WERI-Rb-1 (cell line): ENCODE data around the gene SHISAL2A.

Experiments used
- DNase-seq: peaks from one replicate; pipeline ENCODE4 v3.0.0-alpha.2; 2020
- H3K27ac ChIP-seq: fragments of 250-450 bp; sonication (Bioruptor Pico); 2 replicates; pipeline ENCODE4 v1.5.1; 2020; ENCODE audit warnings: mild to moderate bottlenecking, moderate library complexity
- H3K27me3 ChIP-seq: fragments of 250-450 bp; sonication (Bioruptor Pico); 2 replicates; pipeline ENCODE4 v1.5.1; 2021; ENCODE audit warnings: mild to moderate bottlenecking, low read depth, moderate library complexity; ENCODE audit not compliant: insufficient read depth, severe bottlenecking
- H3K36me3 ChIP-seq: fragments of 250-450 bp; sonication (Bioruptor Pico); 2 replicates; pipeline ENCODE4 v1.5.1; 2020; ENCODE audit warnings: mild to moderate bottlenecking, moderate library complexity
- H3K4me3 ChIP-seq: 2 replicates; pipeline ENCODE4 v1.5.1; 2011; ENCODE audit warnings: low read depth, mild to moderate bottlenecking, control low read depth, low read length
- H3K9me3 ChIP-seq: fragments of 250-450 bp; sonication (Bioruptor Pico); 2 replicates; pipeline ENCODE4 v1.5.1; 2021; ENCODE audit warnings: mild to moderate bottlenecking, moderate library complexity; ENCODE audit not compliant: severe bottlenecking
- TF ChIP-seq, protein P1 (sequence below): IDR thresholded peaks from 2 replicates; pipeline ENCODE4 v1.5.1; 2011; ENCODE audit warnings: low read depth, mild to moderate bottlenecking, control low read depth, inconsistent platforms, low read length

SHISAL2A gene

DNA sequence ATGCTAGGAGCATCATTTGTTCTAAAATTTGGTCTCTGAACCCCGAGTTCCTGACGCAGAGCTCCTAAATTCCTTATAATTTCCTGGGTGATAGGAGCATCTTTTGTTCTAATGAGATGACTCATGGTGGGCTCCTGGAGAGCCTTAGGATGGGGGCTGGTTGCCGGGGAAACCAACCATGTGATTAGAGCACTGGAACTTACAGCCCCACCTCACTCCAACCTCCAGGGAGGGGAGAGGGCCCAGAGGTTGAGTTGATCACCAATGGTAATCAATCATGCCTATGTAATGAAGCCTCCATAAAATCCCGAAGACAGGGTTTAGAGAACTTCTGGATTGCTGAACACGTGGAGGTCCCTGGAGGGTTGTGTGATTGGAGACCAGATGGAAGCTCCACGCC lies 7.7 kb downstream of the SHISAL2A start:
- no peaks in the 10 kb centered on the region for H3K36me3 ChIP-seq
- TF ChIP-seq, protein P1, sequence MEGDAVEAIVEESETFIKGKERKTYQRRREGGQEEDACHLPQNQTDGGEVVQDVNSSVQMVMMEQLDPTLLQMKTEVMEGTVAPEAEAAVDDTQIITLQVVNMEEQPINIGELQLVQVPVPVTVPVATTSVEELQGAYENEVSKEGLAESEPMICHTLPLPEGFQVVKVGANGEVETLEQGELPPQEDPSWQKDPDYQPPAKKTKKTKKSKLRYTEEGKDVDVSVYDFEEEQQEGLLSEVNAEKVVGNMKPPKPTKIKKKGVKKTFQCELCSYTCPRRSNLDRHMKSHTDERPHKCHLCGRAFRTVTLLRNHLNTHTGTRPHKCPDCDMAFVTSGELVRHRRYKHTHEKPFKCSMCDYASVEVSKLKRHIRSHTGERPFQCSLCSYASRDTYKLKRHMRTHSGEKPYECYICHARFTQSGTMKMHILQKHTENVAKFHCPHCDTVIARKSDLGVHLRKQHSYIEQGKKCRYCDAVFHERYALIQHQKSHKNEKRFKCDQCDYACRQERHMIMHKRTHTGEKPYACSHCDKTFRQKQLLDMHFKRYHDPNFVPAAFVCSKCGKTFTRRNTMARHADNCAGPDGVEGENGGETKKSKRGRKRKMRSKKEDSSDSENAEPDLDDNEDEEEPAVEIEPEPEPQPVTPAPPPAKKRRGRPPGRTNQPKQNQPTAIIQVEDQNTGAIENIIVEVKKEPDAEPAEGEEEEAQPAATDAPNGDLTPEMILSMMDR: no peak
- H3K27ac ChIP-seq: no peak overlapping the region
- H3K9me3 ChIP-seq: no peaks in the 10 kb centered on the region
- no peak for DNase-seq
- H3K27me3 ChIP-seq: no peaks in the 10 kb centered on the region
- H3K4me3 ChIP-seq: no peak overlapping the region

DNA sequence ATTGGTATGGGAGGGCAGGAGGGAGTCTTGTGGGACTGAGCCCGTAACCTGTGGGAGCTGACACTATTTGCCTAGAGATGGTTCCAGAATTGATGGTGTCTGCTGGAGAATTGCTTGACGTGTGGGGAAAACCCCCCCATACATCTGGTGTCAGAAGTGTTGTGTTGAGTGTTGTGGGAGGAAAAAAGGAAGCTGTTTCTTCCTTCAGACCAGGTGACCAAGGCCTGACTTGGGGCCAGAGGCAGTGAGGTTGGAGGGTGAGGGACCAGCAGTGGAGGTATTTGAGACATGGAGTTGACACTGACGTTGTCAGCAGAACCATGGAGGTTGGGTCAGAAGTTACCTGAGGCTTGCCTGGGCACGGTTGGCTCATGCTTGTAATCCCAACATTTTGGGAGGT lies 8.3 kb downstream of the SHISAL2A start:
- no peaks in the 10 kb centered on the region for H3K9me3 ChIP-seq
- DNase-seq: no peak
- TF ChIP-seq, protein P1: no peak

DNA sequence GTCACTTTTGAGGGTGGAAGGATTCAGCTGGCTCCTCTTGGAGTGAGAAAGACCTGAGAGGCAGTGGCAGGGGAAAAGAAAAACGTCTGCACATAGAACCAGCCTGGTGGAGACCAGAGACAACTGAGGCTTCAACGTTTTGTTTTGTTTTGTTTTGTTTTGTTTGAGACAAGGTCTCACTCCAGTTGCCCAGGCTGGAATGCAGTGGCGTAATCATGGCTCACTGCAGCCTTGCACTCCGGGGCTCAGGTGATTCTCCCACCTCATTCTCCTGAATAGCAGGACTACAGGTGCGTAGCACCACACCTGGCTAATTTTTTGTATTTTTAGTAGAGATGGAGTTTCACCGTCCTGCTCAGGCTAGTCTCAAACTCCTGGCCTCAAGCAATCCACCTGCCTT lies 12.3 kb downstream of the SHISAL2A start:
- Histone ChIP-seq H3K36me3 (no peaks in the 10 kb centered on the region), H3K9me3 (no peaks in the 10 kb centered on the region), H3K4me3 (no peak overlapping the region), H3K27me3 (no peaks in the 10 kb centered on the region), H3K27ac (no peak overlapping the region)
- DNase-seq: no peak
- TF ChIP-seq, protein P1: no peak

More for the DNA sequence above, 8.3 kb downstream of the SHISAL2A start:
- Histone ChIP-seq H3K36me3 (no peaks in the 10 kb centered on the region), H3K4me3 (no peak overlapping the region), H3K27ac (no peak overlapping the region), H3K27me3 (no peaks in the 10 kb centered on the region)

DNA sequence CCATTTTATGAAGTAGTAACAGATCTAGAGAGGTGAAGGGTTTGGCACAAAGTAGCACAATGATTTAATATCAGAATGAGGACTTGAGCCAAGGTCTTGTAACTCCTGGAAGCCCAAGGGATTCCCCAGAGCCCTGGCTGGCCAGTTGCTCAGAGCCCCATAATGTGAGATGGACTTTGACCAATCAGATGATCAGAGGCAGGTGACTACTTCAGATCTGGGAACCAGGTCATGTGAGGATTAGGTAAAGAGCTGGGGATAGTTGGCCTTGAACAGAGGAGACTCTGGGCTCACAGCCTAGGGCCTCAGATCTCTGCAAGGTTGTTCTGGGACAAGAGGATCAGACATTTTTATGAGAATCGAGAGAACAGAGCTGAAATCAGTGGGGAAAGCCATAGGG lies 18.9 kb downstream of the SHISAL2A start:
- Histone ChIP-seq H3K4me3 (no peak overlapping the region), H3K36me3 (no peaks in the 10 kb centered on the region), H3K27ac (no peak overlapping the region), H3K9me3 (no peaks in the 10 kb centered on the region), H3K27me3 (no peaks in the 10 kb centered on the region)
- DNase-seq: peak; percentile 18
- TF ChIP-seq, protein P1: no peak

DNA sequence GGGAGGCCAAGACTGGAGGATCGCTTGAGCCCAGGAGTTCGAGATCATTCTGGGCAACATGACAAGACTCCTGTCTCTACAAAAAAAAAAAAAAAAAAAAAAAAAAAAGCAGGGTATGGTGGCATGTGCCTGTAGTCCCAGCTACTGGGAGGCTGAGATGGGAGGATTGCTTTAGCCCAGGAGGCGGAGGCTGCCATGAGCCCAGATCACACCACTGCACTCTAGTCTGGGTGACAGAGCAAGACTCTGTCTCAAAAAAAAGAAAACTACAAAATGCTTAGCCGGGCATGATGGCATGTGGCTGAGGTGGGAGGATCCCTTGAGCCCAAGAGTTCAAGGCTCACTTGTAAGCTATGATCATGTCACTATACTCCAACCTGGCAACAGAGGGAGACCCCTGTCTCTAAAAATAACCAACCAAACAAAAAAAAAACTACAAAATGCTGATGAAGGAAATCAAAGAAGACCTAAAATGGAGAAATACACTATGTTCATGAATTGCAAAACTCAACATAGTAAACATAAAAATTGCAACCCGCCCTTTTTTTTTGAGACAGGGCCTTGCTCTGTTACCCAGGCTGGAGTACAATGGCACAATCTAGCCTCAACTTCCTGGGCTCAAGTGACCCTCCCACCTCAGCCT lies 20.4 kb downstream of the SHISAL2A start:
- H3K36me3 ChIP-seq: no peaks in the 10 kb centered on the region
- H3K27me3 ChIP-seq: no peaks in the 10 kb centered on the region
- DNase-seq: no peak
- H3K27ac ChIP-seq: no peak overlapping the region
- TF ChIP-seq, protein P1: no peak
- no peaks in the 10 kb centered on the region for H3K9me3 ChIP-seq
- H3K4me3 ChIP-seq: no peak overlapping the region

DNA sequence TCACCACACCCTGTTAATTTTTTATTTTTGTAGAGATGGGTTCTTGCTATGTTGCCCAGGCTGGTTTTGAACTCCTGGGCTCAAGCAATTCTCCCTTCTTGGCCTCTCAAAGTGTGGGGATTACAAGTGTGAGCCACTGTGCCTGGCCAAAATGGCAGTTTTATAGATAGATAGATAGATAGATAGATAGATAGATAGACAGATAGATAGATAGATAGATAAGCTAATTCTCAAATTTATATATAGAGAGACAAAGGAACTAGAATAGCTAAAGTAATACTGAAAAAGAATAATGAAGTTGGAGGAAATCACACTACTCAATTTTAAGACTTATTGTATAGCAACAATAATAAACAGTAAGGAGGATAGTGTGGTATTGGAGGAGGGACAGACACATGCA lies 21.1 kb downstream of the SHISAL2A start:
- DNase-seq: no peak
- Histone ChIP-seq H3K9me3 (no peaks in the 10 kb centered on the region), H3K36me3 (no peaks in the 10 kb centered on the region), H3K27me3 (no peaks in the 10 kb centered on the region), H3K4me3 (no peak overlapping the region), H3K27ac (no peak overlapping the region)
- TF ChIP-seq, protein P1: no peak
